GM18909 (cell line): ENCODE measurements around the gene DEFB119.
"Not testable (repeated sequence)": the region's sequence is repeated elsewhere in the genome, so short reads cannot be mapped to it uniquely, and the experiment has no call there.

Source experiments
- ATAC-seq: cut with Tn5 transposase; IDR thresholded peaks from one replicate; pipeline ENCODE4 v1.9.1; 2021; ENCODE audit warnings: mild to moderate bottlenecking; ENCODE audit not compliant: unreplicated experiment, poor library complexity

Gene DEFB119, protein sequence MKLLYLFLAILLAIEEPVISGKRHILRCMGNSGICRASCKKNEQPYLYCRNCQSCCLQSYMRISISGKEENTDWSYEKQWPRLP

GRCh38 chr20:31390490-31390889, at the start of gene DEFB119:
Gene DEFB119, minus strand, starts transcription at chr20:31390590. Its CDS starts 107 bp downstream, at chr20:31390483.
- no peak for ATAC-seq

DNA sequence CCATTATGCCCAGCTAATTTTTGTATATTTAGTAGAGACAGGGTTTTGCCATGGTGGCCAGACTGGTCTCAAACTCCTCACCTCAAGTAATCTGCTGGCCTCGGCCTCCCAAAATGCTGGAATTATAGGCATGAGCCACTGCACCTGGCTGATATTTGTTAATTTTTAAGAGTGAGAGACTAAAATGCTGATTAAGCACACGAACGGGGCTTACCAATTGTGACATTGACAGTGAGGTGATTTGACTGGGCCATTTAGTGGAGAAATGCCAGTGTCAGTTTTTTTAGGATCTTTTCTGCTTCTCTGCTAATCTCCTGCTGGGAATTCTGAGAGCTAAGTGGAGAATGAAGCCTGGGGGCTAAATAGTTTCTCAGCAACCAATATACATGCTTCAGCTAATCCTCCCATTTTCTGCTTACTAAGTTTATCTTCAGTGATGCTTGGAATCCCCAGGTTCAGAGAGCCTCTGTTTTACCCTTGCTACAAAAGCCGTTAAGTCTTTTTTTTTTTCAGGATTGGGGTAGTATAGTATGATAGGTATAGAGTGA, 40.3 kb upstream of the DEFB119 start:
- ATAC-seq = no peak

DNA sequence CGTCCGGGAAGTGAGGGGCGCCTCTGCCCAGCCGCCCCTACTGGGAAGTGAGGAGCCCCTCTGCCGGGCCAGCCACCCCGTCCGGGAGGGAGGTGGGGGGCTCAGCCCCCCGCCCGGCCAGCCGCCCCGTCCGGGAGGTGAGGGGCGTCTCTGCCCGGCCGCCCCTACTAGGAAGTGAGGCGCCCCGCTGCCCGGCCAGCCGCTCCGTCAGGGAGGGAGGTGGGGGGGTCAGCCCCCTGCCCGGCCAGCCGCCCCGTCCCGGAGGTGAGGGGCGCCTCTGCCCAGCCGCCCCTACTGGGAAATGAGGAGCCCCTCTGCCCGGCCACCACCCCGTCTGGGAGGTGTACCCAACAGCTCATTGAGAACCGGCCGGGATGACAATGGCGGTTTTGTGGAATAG, 37.2 kb upstream of the DEFB119 start:
- ATAC-seq = not testable (repeated sequence)

DNA sequence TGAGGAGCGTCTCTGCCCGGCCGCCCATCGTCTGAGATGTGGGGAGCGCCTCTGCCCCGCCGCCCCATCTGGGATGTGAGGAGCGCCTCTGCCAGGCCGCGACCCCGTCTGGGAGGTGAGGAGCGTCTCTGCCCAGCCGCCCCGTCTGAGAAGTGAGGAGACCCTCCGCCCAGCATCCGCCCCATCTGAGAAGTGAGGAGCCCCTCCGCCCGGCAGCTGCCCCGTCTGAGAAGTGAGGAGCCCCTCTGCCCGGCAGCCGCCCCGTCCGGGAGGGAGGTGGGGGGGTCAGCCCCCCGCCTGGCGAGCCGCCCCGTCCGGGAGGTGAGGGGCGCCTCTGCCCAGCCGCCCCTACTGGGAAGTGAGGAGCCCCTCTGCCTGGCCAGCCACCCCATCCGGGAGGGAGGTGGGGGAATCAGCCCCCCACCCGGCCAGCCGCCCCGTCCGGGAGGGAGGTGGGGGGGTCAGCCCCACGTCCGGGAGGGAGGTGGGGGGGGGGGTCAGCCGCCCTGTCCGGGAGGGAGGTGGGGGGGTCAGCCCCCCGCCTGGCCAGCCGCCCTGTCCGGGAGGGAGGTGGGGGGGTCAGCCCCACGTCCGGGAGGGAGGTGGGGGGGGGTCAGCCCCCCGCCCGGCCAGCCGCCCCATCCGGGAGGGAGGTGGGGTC, 36.6 kb upstream of the DEFB119 start:
- ATAC-seq = not testable (repeated sequence)

GRCh38 chr20:31425797-31426196, 35.4 kb upstream of the DEFB119 start:
- no peak for ATAC-seq

DNA sequence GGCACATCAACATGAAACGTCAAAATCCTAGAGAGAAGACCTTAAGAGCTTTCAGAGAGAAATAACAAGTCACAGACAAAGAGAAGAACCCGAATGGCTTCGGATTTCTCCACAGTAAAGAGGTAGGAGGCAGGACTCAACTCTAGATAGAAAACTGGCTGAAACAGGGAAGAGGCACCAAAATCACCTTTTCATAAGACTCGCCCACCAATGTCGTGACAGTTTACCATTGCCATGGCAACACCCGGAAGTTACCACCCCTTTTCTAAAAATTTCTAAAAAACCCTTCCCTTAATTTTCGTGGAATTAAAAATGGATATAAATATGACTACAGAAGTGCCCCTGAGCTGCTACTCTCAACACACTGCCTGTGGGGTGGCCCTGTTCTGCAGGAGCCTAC, 27.9 kb upstream of the DEFB119 start:
- ATAC-seq = no peak

DNA sequence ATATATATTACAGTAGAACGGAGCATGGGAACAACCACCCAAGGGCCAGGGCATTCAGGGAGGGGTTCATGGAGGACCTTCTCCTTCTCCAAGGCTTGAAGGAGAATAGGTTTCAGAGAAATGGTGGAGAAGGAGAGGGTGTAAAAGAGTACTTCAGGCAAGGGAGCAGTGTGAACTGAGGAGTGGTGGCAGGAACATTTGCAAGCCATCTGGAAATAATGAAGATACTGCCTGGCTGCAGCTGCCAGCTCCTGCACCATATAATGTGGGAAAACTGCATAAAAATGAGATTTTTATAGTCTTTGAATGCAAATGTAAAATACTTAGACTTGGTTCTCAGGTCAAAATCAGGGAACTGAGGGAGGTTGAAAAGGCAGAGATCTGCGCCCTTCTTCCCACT, 25.3 kb upstream of the DEFB119 start:
- ATAC-seq = no peak

DNA sequence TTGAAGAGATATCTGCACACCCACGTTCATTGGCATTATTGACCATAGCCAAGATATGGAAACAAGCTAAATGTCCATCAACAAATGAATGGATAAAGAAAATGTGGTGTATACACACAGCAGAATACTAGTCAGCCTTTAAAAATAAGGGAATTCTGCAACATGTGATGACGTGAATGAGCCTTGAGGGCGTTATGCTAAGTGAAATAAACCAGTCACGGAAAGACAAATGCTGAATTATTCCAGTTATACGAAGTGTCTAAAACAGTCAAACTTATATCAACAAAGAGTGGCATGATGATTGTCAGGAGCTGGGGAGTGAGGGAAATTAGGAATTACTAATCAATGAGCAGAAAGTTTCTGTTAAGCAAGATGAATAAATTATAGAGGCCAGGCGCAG, 24.0 kb upstream of the DEFB119 start:
- ATAC-seq = no peak

- ATAC-seq = no peak
Measured at GRCh38 chr20:31410011-31410410, 19.6 kb upstream of the DEFB119 start.

GRCh38 chr20:31406115-31406514, 15.7 kb upstream of the DEFB119 start, which contains the start of gene DEFB121:
Gene DEFB121, minus strand, starts transcription at chr20:31406215. Its CDS starts 63 bp downstream, at chr20:31406152.
- no peak for ATAC-seq

DNA sequence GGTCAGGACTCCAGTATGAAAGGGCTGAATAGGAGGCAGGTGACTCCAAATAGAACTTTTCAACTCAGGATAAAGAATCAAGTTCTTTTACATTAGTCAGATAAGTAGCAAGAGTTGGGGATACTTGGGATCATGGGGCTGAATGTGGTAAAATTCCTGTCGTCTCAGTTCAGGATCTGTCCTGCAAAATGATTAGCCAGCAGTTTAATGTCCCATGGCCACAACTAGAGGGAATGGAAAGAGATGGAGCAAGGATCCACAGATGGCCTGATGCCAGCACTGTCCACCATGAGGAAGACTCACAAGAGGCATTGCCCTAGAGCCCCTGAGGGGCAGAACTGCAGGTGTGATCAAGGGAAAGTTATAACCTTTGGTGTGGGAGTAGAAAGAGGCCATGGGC, 13.5 kb upstream of the DEFB119 start:
- ATAC-seq = no peak

- no peak for ATAC-seq
Measured at GRCh38 chr20:31394900-31395299, 4.5 kb upstream of the DEFB119 start.

DNA sequence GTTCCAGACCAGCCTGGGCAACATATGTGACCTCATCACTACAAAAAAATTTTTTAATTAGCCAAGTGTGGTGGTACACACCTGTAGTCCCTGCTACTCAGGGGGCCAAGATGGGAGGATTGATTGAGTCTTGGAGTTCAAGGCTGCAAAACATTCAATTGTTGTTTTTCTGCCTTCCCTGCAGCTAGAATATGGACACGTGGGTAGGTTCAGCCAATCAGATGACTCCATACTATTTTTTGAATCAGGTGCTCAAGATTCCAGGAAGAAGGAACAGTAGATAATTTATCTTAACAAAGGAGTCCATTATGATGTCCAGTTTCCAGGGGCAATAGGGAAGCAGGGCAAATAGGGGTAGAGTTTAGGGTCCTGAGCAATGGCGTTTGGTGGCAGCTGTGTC, 2.4 kb upstream of the DEFB119 start:
- ATAC-seq = no peak

- no peak for ATAC-seq
Measured at GRCh38 chr20:31374346-31374745, 16.0 kb downstream of the DEFB119 start.

DNA sequence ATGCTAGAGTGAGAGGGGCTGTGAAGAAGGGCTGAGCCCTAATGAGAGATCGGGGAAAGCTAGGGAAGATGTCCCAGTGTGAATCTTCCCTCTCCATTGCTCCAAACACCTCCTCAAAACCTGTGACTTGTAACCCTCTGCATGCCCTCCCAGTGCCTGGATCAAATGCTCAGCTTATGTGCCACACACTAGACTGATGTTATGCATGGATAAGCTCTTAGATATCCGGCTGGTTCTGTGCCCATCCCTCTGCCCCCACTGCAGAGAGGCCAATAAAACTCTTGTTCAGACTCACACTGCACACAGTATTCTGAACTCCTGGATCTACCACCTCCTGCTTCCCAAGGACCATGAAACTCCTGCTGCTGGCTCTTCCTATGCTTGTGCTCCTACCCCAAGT, 22.1 kb downstream of the DEFB119 start, which contains the start of gene DEFB118:
Gene DEFB118 (plus strand): TSS at position 301 of the 400 bp plus-strand sequence. CDS start 50 bp downstream, at position 351.
- no peak for ATAC-seq

- not testable (repeated sequence) for ATAC-seq
Measured at GRCh38 chr20:31364272-31364671, 26.1 kb downstream of the DEFB119 start.

DNA sequence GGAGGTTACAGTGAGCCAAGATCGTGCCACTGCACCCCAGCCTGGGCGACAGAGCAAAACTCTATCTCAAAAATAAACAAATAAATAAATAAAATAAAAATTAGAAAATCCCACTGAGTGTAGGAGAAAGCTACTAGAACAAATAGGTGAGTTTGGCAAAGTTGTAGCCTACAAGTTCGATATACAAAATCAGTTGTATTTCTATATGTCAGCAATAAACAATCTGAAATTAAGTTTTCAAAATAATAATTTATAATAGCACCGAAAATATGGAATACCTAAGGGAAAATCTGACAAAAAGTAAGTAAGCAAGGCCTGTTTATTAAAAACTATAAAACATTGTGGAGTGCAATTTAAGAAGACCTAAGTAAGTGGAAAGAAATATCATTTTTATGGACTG, 27.1 kb downstream of the DEFB119 start:
- ATAC-seq = no peak

- no peak for ATAC-seq
Measured at GRCh38 chr20:31355981-31356380, 34.4 kb downstream of the DEFB119 start.

DNA sequence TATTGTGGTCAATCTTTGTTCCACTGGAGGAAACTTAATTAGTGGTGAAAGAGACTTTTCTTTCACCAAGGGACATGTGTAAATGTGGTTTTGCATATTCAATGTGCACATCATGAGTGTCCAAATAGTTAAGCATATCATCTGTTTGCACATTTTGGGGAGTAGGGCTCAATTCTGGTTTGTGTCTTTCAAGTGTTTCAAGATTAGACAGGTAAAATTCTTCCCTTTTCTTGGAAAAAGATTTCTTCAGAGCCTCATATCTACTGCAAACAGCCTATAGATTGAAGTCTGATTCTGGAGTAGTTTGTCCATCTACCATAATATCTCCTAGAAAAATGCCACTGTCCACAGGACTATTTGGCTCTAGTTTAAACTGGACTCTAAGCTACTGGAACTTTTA, 48.9 kb downstream of the DEFB119 start:
- ATAC-seq = no peak

DNA sequence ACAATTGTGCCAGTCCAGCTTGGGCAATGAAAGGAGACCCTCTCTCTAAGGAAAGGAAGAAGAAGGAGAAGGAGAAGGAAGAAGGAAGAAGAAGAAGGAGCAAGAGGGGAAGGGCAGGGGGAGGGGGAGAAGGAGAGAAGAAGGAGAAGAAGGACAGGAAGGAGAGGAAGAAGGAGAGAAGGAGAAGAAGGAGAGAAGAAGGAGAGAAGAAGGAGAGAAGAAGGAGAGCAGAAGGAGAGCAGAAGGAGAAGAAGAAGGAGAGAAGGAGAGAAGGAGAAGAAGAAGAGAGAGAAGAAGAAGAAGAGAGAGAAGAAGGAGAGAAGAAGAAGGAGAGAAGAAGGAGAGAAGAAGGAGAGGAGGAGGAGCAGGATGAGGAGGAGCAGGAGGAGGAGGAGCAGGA, 59.5 kb downstream of the DEFB119 start:
- no peak for ATAC-seq
